RKO (cell line): ENCODE measurements around the gene SSC4D.

ENCODE experiments used
- DNase-seq: peaks from one replicate; pipeline ENCODE4 v3.0.0-alpha.2; 2016; ENCODE audit warnings: low spot score

The SSC4D gene

DNA sequence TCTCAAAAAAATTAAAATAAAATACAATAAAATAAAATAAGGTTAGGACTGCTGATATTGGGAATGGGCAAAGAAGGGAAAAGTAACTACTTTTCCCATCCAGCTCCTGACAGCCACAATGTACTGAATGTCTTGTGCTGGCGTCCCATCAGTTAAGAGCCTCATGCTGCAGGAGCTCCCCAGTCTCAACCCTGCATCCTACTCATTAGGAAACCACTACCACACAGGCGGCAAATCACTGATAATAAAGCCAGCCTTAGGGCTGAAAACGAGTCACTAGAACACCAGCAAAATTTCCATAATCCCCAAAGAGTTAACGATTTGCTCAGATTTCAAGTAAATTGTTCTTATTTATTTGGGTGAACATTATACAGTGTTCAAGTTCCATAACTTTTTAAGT lies 55.0 kb downstream of the SSC4D start:
- DNase-seq, result no peak

DNA sequence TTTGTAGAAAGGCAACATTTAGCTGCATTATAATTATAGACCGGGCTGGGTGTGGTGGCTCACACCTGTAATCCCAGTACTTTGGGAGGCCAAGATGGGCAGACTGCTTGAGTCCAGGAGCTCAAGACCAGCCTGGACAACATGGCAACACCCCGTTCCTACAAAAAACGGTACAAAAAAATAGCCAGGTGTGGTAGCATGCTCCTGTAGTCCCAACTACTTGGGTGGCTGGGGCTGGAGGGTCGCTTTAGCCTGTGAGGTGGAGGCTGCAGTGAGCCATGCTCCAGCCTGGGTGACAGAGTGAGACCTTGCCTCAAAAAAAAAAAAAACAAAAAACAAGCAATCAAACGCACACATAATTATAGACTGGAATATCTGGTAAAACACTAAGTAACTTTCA lies 55.8 kb downstream of the SSC4D start:
- no peak for DNase-seq

DNA sequence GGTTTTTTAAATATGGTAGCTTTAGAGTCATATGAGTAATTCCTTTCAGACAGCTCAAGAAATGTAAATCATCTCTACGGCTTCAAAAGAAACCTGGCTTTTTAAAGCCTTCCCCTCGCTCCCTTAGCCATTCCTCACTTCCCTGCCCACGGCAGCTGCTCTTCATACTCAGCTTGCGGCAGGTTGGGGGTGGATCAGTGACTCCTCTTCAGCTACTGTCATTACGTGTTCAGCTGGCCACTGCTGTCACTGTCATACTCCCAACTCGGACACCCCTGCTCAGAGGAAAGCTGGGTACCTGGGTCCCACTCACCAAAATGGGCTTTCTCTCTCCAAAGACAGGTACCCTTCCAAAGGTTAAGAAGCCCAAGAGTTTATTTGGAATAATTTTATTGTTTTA lies 57.3 kb downstream of the SSC4D start:
- no peak for DNase-seq

DNA sequence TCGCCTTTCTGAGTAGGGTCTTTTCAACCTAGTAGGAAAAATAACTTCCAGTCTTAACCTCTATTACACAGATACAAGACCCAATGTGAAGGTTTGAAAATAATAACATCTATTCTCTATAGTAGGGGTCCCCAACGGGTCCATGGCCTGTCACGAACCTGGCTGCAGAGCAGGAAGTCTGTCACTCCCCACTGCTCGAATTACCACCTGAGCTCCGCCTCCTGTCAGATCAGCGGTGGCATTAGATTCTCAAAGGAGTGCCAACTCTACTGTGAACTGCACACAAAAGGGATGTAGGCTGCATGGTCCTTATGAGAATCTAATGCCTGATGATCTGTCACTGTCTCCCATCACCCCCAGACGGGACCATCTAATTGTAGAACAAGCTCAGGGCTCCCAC lies 58.1 kb downstream of the SSC4D start:
- no peak for DNase-seq

DNA sequence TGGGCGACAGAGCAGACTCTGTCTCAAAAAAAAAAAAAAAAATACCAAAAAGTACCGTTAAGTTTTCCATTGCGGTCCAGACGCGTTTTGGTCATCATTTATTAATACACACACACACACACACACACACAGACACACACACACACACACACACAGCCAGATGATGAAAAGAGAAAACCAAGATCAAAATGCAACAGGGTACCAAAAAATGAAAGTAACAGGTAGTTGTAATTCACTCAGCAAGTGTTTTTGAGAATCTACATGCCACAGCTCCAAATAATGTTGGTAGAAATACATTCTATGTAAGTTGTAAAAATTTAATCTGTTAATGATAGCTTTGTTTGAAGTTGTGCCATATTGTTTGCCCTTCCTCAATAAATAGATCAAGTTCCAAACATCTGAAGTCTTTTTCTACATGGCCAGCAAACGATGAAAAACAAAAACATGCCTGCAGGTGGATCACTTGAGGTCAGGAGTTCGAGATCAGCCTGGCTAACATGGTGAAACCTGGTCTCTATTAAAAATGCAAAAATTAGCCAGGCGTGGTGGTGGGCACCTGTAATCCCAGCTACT lies 60.1 kb downstream of the SSC4D start:
- no peak for DNase-seq

DNA sequence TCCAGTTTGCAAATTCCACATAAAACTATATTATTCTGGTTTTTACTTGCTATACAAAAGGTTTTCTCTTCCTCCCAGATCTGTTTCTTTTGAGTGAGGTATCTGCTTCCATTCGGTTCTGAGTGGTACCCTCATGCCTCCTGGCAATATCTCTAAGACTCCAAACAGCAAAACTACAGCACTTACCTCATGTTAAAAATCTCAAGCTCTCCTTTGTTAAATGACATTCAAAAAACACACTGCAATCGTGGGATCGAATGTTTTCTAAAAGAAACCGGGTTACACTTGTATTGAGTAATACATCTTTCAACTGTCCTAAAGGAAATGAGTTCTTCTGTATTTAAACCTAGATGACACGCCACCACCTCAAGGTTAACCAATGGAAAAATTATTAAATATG lies 61.8 kb downstream of the SSC4D start:
- DNase-seq, result no peak

DNA sequence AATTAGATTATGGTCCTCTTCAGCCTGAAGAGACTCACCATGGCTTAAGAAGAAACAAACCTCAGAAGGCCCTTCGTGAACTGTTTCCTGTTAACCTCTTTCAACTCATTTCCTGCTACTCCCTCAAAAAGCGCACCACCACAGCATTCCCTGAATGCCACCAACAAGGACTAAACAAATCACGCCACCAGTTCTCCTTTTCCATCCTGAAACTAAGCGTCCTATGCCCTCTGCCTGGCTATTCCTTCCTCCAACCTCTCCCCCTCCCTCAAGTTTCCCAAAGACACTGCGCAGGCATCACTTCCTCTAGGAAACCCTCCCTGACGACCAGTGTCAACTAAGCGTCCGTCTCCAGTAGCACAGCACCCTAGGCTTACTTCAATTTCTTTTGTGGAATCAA lies 62.7 kb downstream of the SSC4D start:
- DNase-seq, result no peak

DNA sequence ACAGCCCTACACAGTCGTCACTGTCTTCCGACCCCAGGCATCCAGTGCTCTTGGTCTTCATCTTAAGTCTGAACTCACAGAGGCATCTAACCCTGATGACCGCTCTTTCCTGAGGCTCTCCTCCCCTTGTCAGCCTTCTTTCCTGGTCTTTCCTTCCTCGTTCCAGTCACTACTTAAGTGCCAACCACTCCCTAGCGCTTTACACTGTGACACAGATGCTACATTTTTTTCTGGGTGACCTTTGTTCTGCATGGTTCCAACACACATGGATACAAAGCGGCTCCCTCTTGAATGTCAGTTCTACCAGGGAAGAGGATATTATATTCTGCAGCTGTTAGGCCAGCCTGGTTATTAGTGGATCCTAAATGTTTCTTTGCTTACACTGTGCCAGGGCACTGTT lies 63.4 kb downstream of the SSC4D start:
- DNase-seq, result no peak

DNA sequence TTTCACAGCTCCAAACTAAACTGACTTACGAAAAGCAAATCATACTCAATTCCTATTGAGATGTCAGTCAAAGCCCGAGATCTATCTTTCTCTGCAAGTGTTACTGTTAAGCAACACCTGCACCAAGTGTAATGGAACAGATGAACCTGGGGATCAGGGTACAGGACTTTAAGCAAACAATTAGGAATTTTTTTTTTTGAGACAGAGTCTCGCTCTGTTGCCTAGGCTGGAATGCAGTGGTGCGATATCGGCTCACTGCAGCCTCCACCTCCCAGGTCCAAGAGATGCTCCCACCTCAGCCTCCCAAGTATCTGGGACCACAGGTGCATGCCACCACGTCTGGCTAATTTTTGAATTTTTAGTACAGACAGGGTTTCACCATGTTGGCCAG lies 65.6 kb downstream of the SSC4D start:
- no peak for DNase-seq

DNA sequence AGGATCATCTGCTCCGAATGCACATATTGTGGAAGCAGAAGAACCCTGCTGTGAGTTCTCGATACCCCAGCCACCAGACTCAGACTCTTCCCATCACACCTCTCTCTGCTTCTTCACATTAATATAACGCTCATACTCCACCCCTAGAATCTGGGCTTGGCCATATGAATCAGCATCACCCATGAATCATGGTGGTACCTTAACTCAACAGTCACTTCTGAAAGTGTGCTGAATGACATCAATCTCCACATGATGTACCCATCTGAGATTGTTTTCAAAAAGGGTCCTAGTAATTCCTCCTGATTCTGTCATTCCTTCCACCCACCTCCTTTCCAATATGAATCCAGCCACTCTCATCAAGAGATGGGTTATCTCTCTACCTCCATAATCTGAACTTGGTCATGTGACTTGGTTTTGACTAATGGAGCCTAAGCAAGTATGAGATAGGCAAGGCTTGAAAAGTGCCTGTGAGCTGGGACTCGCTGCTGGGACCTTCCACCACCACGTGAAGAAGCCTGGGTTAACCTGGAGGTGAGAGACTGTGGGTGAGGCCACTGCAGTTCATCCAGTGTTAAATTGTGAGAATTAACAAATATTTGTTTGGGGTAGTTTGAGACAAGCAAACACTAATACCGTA lies 66.1 kb downstream of the SSC4D start:
- DNase-seq, result peak; percentile 70

DNA sequence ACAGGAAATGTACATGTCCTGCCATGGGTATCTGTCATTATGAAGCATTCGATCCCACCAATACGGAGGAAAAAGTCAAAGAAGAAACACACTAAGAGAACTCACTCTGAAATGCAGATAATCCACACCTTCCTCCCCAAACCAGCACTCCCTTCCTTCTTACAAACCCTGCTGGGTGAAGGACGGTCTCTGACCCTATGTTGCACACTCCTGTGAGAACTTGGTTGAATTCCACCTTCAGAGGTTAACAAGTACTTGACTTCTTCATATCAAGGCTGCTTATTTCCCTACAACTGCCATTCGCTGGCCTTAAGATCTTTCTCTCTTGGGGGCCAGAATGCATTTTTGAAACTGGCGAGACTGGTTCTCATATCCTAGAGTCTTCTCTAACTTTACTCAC lies 67.3 kb downstream of the SSC4D start:
- no peak for DNase-seq

DNA sequence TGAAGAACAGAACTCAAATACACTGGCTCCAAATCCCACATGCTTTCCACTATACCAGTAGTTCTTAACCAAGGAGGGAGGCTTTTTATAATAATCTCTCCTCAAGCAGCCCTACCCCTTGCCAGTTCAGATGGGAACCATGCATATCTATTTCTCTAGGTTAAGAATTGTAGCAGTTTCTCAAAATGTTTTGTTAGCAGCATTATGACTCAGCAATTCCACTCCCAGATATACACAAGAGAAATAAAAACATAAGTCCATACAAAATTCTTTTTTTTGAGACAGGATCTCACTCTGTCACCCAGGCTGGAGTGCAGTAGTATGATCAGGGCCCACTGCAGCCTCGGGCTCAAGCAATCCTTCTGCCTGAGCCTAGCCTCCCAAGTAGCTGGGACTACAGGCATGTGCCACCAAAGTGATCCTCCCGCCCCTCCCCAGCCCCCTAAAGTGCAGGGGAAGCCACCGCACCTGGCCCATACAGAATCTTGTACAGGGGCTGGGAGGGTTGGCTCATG lies 68.8 kb downstream of the SSC4D start:
- no peak for DNase-seq
